KMS-11 (cell line): Measurements from ENCODE around the gene NEURL1.

Source experiments
- H2AFZ ChIP-seq: fragments of 200-600 bp; sonication (generic); 2 replicates; pipeline ENCODE4 v1.6.1; 2016; ENCODE audit warnings: antibody characterized with exemption, mixed run types, low read depth
- H3K27ac ChIP-seq: fragments of 200-600 bp; sonication (generic); 2 replicates; pipeline ENCODE4 v1.6.1; 2016; ENCODE audit warnings: mild to moderate bottlenecking, mixed run types
- H3K27me3 ChIP-seq: fragments of 200-600 bp; sonication (generic); 2 replicates; pipeline ENCODE4 v1.6.1; 2017; ENCODE audit warnings: mild to moderate bottlenecking, low read depth, mixed run types, moderate library complexity; ENCODE audit not compliant: insufficient read depth
- H3K36me3 ChIP-seq: fragments of 200-600 bp; sonication (generic); 2 replicates; pipeline ENCODE4 v1.6.1; 2017; ENCODE audit warnings: mild to moderate bottlenecking, mixed run types; ENCODE audit not compliant: insufficient read depth
- H3K4me1 ChIP-seq: fragments of 200-600 bp; sonication (generic); 2 replicates; pipeline ENCODE4 v1.6.1; 2016; ENCODE audit warnings: mild to moderate bottlenecking, low read depth, mixed run types; ENCODE audit not compliant: poor library complexity, severe bottlenecking
- H3K4me2 ChIP-seq: fragments of 200-600 bp; sonication (generic); 2 replicates; pipeline ENCODE4 v1.7.0; 2016; ENCODE audit warnings: mild to moderate bottlenecking, mixed run types
- H3K4me3 ChIP-seq: fragments of 200-600 bp; sonication (generic); IDR thresholded peaks from 2 replicates; pipeline ENCODE4 v1.6.1; 2017; ENCODE audit warnings: low read depth, low read length, mixed read lengths; ENCODE audit not compliant: insufficient read depth
- H3K79me2 ChIP-seq: fragments of 200-600 bp; sonication (generic); 2 replicates; pipeline ENCODE4 v1.6.1; 2016; ENCODE audit warnings: low read depth, mixed run types; ENCODE audit not compliant: insufficient read depth
- H3K9ac ChIP-seq: fragments of 200-600 bp; sonication (generic); 2 replicates; pipeline ENCODE4 v1.6.1; 2016; ENCODE audit warnings: mild to moderate bottlenecking, mixed run types
- H4K20me1 ChIP-seq: fragments of 200-600 bp; sonication (generic); 2 replicates; pipeline ENCODE4 v1.6.1; 2016; ENCODE audit warnings: mild to moderate bottlenecking, mixed run types; ENCODE audit not compliant: insufficient read depth
- TF ChIP-seq, protein P1 (sequence below): fragments of 200-600 bp; sonication (generic); conservative IDR thresholded peaks from 2 replicates; pipeline ENCODE4 v1.6.1; 2017; ENCODE audit warnings: low read depth, mild to moderate bottlenecking, antibody characterized with exemption, low read length, moderate library complexity, mixed read lengths

NEURL1 gene

DNA sequence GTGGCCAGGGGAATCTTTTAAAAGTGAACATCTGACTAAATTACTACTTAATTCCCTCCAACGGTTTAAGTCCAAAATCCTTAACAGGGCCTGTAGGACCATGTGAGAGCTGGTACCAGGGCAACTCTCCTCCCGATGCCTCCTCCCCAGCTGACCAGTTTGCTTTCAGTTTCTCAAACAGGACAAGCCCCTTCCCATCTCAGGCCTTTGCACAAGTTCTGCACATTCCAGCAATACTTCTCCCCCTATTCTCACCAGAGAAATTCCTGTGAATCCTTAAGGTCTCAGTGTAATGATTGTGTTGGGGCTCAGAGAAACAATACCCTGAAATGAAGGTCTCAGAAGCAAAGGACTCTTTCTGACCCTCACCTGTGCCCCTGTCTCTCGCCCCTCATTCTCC, 26.8 kb upstream of the NEURL1 start:
- H3K27ac ChIP-seq = no peak overlapping the region
- H3K9ac ChIP-seq = no peak overlapping the region
- no peak overlapping the region for H2AFZ ChIP-seq
- no peak overlapping the region for H3K4me2 ChIP-seq
- no peaks in the 10 kb centered on the region for H3K79me2 ChIP-seq
- peaks cover 36% of the 10 kb centered on the region for H3K4me1 ChIP-seq
- no peaks in the 10 kb centered on the region for H4K20me1 ChIP-seq
- TF ChIP-seq, protein P1, sequence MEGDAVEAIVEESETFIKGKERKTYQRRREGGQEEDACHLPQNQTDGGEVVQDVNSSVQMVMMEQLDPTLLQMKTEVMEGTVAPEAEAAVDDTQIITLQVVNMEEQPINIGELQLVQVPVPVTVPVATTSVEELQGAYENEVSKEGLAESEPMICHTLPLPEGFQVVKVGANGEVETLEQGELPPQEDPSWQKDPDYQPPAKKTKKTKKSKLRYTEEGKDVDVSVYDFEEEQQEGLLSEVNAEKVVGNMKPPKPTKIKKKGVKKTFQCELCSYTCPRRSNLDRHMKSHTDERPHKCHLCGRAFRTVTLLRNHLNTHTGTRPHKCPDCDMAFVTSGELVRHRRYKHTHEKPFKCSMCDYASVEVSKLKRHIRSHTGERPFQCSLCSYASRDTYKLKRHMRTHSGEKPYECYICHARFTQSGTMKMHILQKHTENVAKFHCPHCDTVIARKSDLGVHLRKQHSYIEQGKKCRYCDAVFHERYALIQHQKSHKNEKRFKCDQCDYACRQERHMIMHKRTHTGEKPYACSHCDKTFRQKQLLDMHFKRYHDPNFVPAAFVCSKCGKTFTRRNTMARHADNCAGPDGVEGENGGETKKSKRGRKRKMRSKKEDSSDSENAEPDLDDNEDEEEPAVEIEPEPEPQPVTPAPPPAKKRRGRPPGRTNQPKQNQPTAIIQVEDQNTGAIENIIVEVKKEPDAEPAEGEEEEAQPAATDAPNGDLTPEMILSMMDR = no peak
- no peaks in the 10 kb centered on the region for H3K36me3 ChIP-seq
- H3K27me3 ChIP-seq = no peaks in the 10 kb centered on the region
- no peak overlapping the region for H3K4me3 ChIP-seq

DNA sequence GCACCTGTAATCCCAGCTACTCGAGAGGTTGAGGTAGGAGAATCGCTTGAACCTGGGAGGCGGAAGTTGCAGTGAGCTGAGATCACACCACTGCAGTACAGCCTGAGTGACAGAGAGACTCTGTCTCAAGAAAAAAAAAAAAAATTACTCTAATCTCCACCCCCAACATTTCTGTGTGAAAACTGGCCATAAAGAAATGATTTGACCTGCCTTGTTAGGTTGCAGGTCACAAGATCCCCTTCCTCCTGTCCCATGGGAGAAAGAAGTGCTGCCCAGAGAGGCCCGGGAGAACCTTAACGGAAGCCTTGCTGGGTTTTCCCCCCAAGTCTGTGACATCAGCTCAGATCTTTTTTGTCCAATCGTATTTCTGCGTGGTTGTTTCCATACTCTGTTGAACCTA, 26.1 kb upstream of the NEURL1 start:
- no peaks in the 10 kb centered on the region for H4K20me1 ChIP-seq
- H3K79me2 ChIP-seq = no peaks in the 10 kb centered on the region
- H3K27ac ChIP-seq = no peak overlapping the region
- no peak overlapping the region for H3K9ac ChIP-seq
- H2AFZ ChIP-seq = no peak overlapping the region
- TF ChIP-seq, protein P1 = no peak
- H3K27me3 ChIP-seq = no peaks in the 10 kb centered on the region
- H3K36me3 ChIP-seq = no peaks in the 10 kb centered on the region
- no peak overlapping the region for H3K4me2 ChIP-seq
- no peak overlapping the region for H3K4me3 ChIP-seq
- H3K4me1 ChIP-seq = peaks cover 43% of the 10 kb centered on the region

DNA sequence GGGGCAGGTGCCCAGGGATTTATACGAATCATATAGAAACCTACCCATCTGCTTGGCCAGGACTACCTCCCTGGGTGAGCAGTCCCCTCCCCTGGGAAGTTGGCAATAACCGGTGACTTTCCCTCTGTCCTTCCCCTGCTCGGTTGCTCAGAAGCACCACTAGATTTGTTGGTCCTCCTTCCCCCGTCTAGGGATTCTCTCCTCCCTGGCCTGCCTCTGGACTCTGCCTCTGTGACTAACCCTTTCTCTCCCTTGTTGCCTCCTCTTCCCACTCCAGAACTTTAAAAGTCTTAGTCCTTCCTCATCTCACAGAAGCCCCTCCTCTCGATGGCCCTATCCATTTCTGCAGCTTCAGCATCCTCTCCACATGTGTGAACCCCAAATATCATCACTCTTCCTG, 24.3 kb upstream of the NEURL1 start:
- Histone ChIP-seq H3K79me2 (no peaks in the 10 kb centered on the region), H3K36me3 (no peaks in the 10 kb centered on the region), H2AFZ (no peak overlapping the region), H3K4me2 (no peak overlapping the region), H4K20me1 (no peaks in the 10 kb centered on the region), H3K9ac (no peak overlapping the region), H3K27me3 (no peaks in the 10 kb centered on the region), H3K4me1 (peaks cover 56% of the 10 kb centered on the region), H3K4me3 (no peak overlapping the region), H3K27ac (no peak overlapping the region)
- TF ChIP-seq, protein P1 = no peak

DNA sequence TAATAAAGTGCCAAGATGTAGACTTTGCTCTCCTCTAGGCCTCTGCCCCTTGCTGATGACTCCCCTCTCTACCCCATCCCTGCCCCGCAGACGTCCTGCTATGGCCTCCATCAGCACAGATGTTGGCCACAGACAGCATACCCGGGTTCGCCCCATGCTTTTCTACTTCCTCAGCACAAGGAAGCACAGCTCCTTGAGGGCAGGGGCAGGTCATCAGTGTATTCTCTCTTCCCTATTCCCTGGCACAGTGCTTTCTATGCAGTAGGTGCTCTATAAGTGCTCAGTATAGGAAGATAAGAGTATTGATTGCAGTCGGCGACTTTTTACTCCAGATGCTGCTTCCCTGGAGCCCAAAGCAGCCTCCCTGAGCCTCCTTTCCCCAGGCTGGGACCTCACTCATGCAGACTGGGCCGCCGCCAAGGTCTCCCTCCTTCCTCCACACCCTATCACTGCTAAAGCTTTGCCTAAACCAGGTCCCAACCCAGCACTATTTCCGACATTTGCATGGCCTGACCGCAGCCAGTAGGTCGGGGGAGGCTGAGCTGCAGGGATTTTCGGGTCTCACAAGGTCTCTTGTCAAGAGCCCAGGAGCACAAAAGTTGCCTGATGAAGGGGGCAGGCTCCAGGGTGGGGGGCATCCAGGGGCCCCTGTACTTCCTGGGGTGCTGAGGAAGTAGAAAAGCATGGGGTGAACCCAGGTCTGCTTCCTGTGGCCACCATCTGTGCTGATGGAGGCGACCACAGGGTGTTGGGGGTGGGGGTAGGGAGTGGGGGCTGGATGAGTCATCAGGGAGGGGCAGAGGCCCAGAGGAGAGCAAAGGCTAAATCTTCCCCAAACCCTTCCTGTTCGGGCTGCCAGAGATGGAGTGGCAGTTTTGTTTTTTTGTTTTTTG, 22.5 kb upstream of the NEURL1 start:
- H3K4me1 ChIP-seq = peaks cover 58% of the 10 kb centered on the region
- peak overlapping the region; percentile 63 for H3K9ac ChIP-seq

More for the DNA sequence above, 22.5 kb upstream of the NEURL1 start:
- no peaks in the 10 kb centered on the region for H4K20me1 ChIP-seq
- no peaks in the 10 kb centered on the region for H3K36me3 ChIP-seq
- peak overlapping the region; percentile 94 for H3K27ac ChIP-seq
- H3K4me2 ChIP-seq = peak overlapping the region; percentile 89
- H2AFZ ChIP-seq = peak overlapping the region; percentile 78
- TF ChIP-seq, protein P1 = no peak
- H3K27me3 ChIP-seq = no peaks in the 10 kb centered on the region
- no peaks in the 10 kb centered on the region for H3K79me2 ChIP-seq
- H3K4me3 ChIP-seq = no peak overlapping the region
